SK-N-SH treated with all-trans-retinoic acid at 6 μM for 48 hours (cell line): ENCODE measurements around the gene STAG1.

ENCODE experiments used
- ATAC-seq: fragments of 200-7000 bp; cut with Tn5 transposase; 3 replicates; pipeline ENCODE4 v1.9.1; 2020; ENCODE audit warnings: mild to moderate bottlenecking, moderate library complexity
- ARNTL ChIP-seq: fragments of 450-650 bp; formaldehyde crosslinking; IDR thresholded peaks from 2 replicates; pipeline ENCODE4 v1.5.0; 2020; ENCODE audit warnings: low read depth, mild to moderate bottlenecking, moderate library complexity, borderline replicate concordance
- CREB5 ChIP-seq: fragments of 250-450 bp; sonication (Bioruptor Pico); IDR thresholded peaks from 2 replicates; pipeline ENCODE4 v1.5.1; 2020; ENCODE audit warnings: low read depth, mild to moderate bottlenecking, moderate library complexity
- CSDC2 ChIP-seq: fragments of 250-450 bp; sonication (Bioruptor Pico); IDR thresholded peaks from 2 replicates; pipeline ENCODE4 v1.5.0; 2020; ENCODE audit warnings: mild to moderate bottlenecking, moderate library complexity
- ESRRG ChIP-seq: fragments of 250-450 bp; sonication (Bioruptor Pico); IDR thresholded peaks from 2 replicates; pipeline ENCODE4 v1.6.1; 2021; ENCODE audit warnings: mild to moderate bottlenecking
- GLIS3 ChIP-seq: fragments of 250-450 bp; sonication (Bioruptor Pico); IDR thresholded peaks from 2 replicates; pipeline ENCODE4 v1.5.0; 2020; ENCODE audit warnings: mild to moderate bottlenecking, moderate library complexity
- OSR1 ChIP-seq: fragments of 250-450 bp; sonication (Bioruptor Pico); IDR thresholded peaks from 2 replicates; pipeline ENCODE4 v1.8.0; 2022; ENCODE audit warnings: moderate library complexity, mild to moderate bottlenecking, inconsistent platforms
- PATZ1 ChIP-seq: fragments of 250-450 bp; sonication (Bioruptor Pico); IDR thresholded peaks from 2 replicates; pipeline ENCODE4 v1.8.0; 2020; ENCODE audit warnings: mild to moderate bottlenecking, moderate library complexity, borderline replicate concordance
- POU6F1 ChIP-seq: fragments of 250-450 bp; sonication (Bioruptor Pico); IDR thresholded peaks from 2 replicates; pipeline ENCODE4 v1.8.0; 2021; ENCODE audit warnings: low read depth, mild to moderate bottlenecking, moderate library complexity, borderline replicate concordance
- PPARA ChIP-seq: fragments of 250-450 bp; sonication (Bioruptor Pico); IDR thresholded peaks from 2 replicates; pipeline ENCODE4 v1.5.0; 2020; ENCODE audit warnings: mild to moderate bottlenecking, borderline replicate concordance
- RARB ChIP-seq: fragments of 250-450 bp; sonication (Bioruptor Pico); IDR thresholded peaks from 2 replicates; pipeline ENCODE4 v1.8.0; 2021; ENCODE audit warnings: mild to moderate bottlenecking, moderate library complexity
- SNAI2 ChIP-seq: fragments of 250-450 bp; sonication (Bioruptor Pico); IDR thresholded peaks from 2 replicates; pipeline ENCODE4 v1.5.0; 2020; ENCODE audit warnings: mild to moderate bottlenecking, moderate library complexity
- TOX ChIP-seq: fragments of 250-450 bp; sonication (Bioruptor Pico); IDR thresholded peaks from 2 replicates; pipeline ENCODE4 v1.8.0; 2021; ENCODE audit warnings: mild to moderate bottlenecking, moderate library complexity, borderline replicate concordance
- TSHZ2 ChIP-seq: fragments of 250-450 bp; sonication (Bioruptor Pico); IDR thresholded peaks from 2 replicates; pipeline ENCODE4 v1.5.0; 2020; ENCODE audit warnings: mild to moderate bottlenecking, moderate library complexity
- ZFP30 ChIP-seq: fragments of 450-650 bp; formaldehyde crosslinking; IDR thresholded peaks from 2 replicates; pipeline ENCODE4 v1.5.0; 2022; ENCODE audit warnings: mild to moderate bottlenecking, moderate library complexity
- ZNF565 ChIP-seq: fragments of 450-650 bp; formaldehyde crosslinking; conservative IDR thresholded peaks from 2 replicates; pipeline ENCODE4 v1.5.0; 2020; ENCODE audit warnings: low read depth, mild to moderate bottlenecking, moderate library complexity
- ZNF70 ChIP-seq: fragments of 450-650 bp; formaldehyde crosslinking; IDR thresholded peaks from 2 replicates; pipeline ENCODE4 v1.5.0; 2020; ENCODE audit warnings: mild to moderate bottlenecking, moderate library complexity
- ZNF8 ChIP-seq: fragments of 450-650 bp; formaldehyde crosslinking; IDR thresholded peaks from 2 replicates; pipeline ENCODE4 v1.5.0; 2020; ENCODE audit warnings: mild to moderate bottlenecking, moderate library complexity

The STAG1 gene

GRCh38 chr3:136545664-136546268, 206.4 kb downstream of the STAG1 start:
- TF ChIP-seq PATZ1 (CRISPR knock-in tag) (no peak), ZFP30 (no peak), ARNTL (no peak), CSDC2 (CRISPR knock-in tag) (no peak), RARB (no peak), ZNF70 (CRISPR knock-in tag) (no peak), TSHZ2 (CRISPR knock-in tag) (no peak), PPARA (CRISPR knock-in tag) (no peak), CREB5 (CRISPR knock-in tag) (no peak), OSR1 (CRISPR knock-in tag) (no peak), ESRRG (CRISPR knock-in tag) (no peak), ZNF8 (no peak), GLIS3 (CRISPR knock-in tag) (no peak)
- peak; percentile 49; the same call in 2 of the 3 replicates for ATAC-seq

GRCh38 chr3:136544532-136544931, 207.6 kb downstream of the STAG1 start:
- TF ChIP-seq POU6F1 (no peak), ZNF565 (CRISPR knock-in tag) (no peak), ZNF70 (CRISPR knock-in tag) (no peak), TOX (no peak), SNAI2 (CRISPR knock-in tag) (no peak), ZFP30 (no peak), GLIS3 (CRISPR knock-in tag) (no peak), ARNTL (no peak)

GRCh38 chr3:136543385-136543784, 208.8 kb downstream of the STAG1 start:
- TF ChIP-seq TSHZ2 (CRISPR knock-in tag): no peak
- TF ChIP-seq ARNTL: no peak
- TF ChIP-seq CREB5 (CRISPR knock-in tag): no peak
- TF ChIP-seq PATZ1 (CRISPR knock-in tag): no peak

More at GRCh38 chr3:136544532-136544931, 207.6 kb downstream of the STAG1 start:
- ATAC-seq: no peak

More at GRCh38 chr3:136543385-136543784, 208.8 kb downstream of the STAG1 start:
- ATAC-seq: no peak
